ENCODE results near the gene SPOCD1.
"Not testable (repeated sequence)": the region's sequence is repeated elsewhere in the genome, so short reads cannot be mapped to it uniquely, and the experiment has no call there.

The SPOCD1 gene

DNA sequence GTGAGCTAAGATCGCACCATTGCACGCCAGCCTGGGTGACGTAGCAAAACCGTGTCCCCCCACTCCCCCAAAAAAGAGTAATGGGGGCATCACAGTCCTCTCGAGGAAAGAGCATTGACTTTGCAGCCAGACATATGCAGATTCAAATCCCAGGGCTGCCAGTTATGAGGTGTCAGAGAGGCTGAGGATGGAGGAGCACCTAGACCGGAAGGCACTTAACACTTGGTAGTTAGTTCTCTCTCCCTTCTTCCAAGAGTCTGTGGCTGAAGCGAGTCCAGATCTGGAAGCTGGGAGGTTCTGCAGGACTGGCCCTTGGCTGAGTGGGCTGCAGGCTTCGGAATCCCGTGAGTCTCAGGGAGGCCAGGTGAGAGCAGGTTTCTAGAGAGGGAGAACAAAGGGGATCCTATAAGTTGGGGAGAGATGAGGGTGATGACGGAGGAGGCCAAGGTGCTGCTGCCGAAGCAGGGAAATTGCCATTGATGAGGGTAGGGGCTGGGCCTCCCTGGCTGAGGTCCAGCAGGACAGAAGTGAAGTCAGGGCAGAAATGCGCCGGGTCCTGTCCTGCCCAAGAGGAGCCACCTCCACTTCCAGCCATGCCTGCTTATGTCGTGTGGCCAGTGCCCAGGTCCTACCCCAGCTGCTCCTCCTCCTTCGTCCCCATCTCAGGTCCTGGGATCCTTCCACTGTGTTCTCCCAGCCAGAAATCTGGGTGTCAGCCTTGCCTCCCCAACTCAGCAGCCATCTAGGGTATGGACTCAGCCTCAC is 13.3 kb upstream of the SPOCD1 start:
- TF ChIP-seq POLR2AphosphoS5 (IDR thresholded peaks at IDR 0.05; ENCODE audit: low read depth, low read length) = no peak
- no peak for TF ChIP-seq POLR2A (IDR thresholded peaks at IDR 0.05; ENCODE audit: low read depth, low read length)
- no peak for TF ChIP-seq TAF1 (IDR thresholded peaks at IDR 0.05; ENCODE audit: borderline replicate concordance, low read depth, low read length)
- DNase-seq (ENCODE audit: insufficient read length) (no peak), FAIRE-seq (no peak)

DNA sequence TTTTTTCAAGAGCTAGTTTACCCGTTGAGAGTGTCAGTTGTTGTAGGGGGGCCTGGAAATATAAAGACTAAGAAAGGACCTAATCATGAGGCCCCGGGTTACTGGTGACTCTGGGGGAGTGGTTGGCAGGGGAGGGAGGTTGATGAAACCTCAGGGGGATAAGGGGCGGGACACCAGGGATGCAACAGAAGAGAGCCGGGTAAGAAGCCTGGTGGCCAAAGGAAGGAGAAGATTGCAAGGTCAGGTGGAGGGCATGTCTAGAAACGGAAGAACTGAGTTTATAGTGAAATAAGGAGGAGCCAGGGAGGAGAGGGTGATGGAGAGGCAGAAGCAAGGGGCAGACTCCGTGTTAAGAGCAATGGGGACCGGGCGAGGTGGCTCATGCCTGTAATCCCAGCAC is 12.5 kb upstream of the SPOCD1 start:
- TF ChIP-seq TAF1 (IDR thresholded peaks at IDR 0.05; ENCODE audit: borderline replicate concordance, low read depth, low read length) (no peak), POLR2A (IDR thresholded peaks at IDR 0.05; ENCODE audit: low read depth, low read length) (no peak), POLR2AphosphoS5 (IDR thresholded peaks at IDR 0.05; ENCODE audit: low read depth, low read length) (no peak)
- DNase-seq (ENCODE audit: insufficient read length) (no peak), FAIRE-seq (no peak)

DNA sequence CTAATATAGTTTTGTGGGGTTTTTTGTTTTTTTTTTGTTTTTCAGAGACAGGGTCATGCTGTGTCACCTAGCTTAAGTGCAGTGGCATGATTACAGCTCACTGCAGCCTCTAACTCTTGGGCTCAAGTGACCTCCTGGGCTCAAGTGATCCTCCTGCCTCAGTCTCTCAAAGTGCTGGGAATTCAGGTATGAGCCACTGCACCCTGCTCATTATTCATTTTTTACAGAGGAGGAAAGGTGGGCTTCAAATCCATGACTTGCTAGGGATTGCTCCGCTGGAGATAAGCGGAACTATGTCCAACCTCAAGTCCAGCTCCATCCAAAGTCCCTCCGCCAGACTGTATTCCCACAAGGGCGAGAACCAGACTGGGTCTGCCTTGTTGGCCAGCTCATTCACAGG is 8.0 kb upstream of the SPOCD1 start:
- FAIRE-seq (no peak), DNase-seq (ENCODE audit: insufficient read length) (no peak)
- TF ChIP-seq POLR2AphosphoS5 (IDR thresholded peaks at IDR 0.05; ENCODE audit: low read depth, low read length) (no peak), POLR2A (IDR thresholded peaks at IDR 0.05; ENCODE audit: low read depth, low read length) (no peak), TAF1 (IDR thresholded peaks at IDR 0.05; ENCODE audit: borderline replicate concordance, low read depth, low read length) (no peak)

DNA sequence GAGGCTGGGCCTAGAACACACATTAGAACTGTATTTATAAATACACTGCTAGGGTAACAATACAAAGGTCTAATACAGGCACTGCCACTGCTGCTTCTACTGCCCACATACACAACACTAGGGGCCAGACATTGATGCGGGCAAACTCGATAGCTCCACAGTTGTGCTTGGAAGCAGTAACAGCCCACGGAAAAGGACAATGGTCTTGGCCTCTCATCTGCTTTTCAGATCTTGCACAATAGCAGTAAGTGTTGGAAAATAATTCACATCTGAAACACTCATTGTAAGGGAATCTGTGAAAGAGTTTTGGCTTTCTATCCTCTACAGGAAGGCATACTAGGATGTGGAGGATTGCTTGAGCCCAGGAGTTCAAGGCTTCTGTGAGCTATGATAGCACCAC is 6.9 kb upstream of the SPOCD1 start:
- DNase-seq (ENCODE audit: insufficient read length) = no peak
- FAIRE-seq = no peak
- TF ChIP-seq POLR2A (IDR thresholded peaks at IDR 0.05; ENCODE audit: low read depth, low read length) (no peak), TAF1 (IDR thresholded peaks at IDR 0.05; ENCODE audit: borderline replicate concordance, low read depth, low read length) (no peak), POLR2AphosphoS5 (IDR thresholded peaks at IDR 0.05; ENCODE audit: low read depth, low read length) (no peak)

DNA sequence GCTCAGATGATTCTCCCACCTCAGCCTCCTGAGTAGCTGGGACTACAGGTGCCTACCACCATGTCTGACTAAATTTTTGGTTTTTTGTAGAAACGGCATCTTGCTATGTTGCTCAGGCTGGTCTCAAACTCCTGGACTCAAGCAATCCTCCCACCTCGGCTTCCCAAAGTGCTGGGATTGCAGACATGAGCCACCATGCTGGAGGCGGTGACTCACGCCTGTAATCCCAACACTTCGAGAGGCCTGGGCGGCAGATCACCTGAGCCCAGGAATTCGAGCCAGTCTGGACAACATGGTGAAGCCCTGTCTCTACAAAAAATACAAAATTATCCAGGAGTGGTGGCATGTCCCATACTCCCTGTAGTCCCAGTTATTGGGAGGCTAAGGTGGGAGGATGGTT is 4.4 kb upstream of the SPOCD1 start:
- not testable (repeated sequence) for FAIRE-seq

DNA sequence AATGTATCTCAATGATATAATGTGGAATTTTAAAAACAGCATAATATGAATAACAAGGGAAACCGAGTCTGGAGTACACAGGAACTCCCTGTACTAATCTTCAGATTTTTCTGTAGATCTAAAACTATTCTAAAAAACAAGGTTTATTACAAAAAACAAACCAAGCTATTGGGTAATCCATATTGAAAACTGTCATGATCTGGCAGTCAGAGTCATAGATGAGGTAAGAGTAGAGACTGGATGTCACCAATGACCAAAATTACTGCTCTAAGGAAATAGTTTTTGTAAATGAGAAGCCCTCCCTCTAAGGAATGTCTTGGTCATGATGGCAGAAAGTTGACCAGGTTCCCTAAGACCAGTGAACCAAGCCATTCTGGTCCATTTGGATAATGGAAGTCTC is 2.4 kb upstream of the SPOCD1 start:
- TF ChIP-seq POLR2AphosphoS5 (IDR thresholded peaks at IDR 0.05; ENCODE audit: low read depth, low read length) (no peak), TAF1 (IDR thresholded peaks at IDR 0.05; ENCODE audit: borderline replicate concordance, low read depth, low read length) (no peak), POLR2A (IDR thresholded peaks at IDR 0.05; ENCODE audit: low read depth, low read length) (no peak)
- DNase-seq (ENCODE audit: insufficient read length) = no peak
- no peak for FAIRE-seq

More for the DNA sequence above, 4.4 kb upstream of the SPOCD1 start:
- DNase-seq (ENCODE audit: insufficient read length) = not testable (repeated sequence)

DNA sequence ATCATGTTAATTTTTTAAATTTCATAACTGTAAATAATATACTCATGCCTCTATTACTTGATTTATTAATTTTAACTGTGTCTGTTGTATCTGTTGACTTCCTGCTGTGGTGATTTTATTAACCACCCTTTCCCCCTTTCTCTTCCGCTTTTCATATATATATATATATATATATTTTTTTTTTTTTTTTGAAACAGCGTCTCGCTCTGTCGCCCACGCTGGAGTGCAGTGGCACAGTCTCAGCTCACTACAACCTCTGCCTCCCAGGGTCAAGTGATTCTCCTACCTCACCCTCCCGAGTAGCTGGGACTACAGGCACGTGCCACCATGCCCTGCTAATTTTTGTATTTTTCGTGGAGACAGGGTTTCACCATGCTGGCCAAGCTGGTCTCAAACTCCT is 1.1 kb upstream of the SPOCD1 start:
- not testable (repeated sequence) for FAIRE-seq; DNase-seq (ENCODE audit: insufficient read length)

DNA sequence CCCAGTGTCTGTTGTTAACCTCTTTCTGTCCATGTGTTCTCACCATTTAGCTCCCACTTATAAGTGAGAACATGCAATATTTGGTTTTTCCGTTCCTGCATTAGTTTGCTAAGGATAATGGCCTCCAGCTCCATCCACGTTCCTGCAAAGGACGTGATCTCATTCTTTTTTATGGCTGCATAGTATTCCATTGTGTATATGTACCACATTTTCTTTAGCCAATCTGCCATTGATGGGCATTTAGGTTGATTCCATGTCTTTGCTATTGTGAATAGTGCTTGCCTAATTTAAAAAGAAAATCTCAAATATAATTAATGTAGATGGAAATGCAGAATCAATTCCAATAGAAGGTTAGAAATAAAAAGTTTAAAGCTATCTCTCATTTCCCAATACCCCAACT is 679 bp upstream of the SPOCD1 start:
- not testable (repeated sequence) for DNase-seq (ENCODE audit: insufficient read length); FAIRE-seq

DNA sequence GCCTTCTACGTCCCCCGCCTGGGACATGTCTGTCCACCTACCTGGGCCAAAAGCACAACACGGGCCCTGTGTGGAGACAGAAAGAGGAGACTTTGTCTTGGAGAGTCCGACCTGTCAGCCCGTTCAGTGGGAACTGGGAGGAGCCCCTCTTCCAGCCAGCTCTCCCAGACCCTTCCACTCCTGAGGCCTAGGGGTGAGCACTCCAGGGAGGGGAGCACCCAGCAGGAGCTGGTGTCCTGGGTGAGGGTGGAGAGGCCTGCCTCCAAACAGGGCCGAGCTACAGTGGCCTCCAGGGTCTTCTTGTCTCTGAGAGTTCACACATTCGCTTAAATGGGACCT is 546 bp downstream of the SPOCD1 start:
- no peak for FAIRE-seq
- no peak for TF ChIP-seq POLR2AphosphoS5 (IDR thresholded peaks at IDR 0.05; ENCODE audit: low read depth, low read length)
- TF ChIP-seq POLR2A (IDR thresholded peaks at IDR 0.05; ENCODE audit: low read depth, low read length) = no peak
- TF ChIP-seq TAF1 (IDR thresholded peaks at IDR 0.05; ENCODE audit: borderline replicate concordance, low read depth, low read length) = no peak

DNA sequence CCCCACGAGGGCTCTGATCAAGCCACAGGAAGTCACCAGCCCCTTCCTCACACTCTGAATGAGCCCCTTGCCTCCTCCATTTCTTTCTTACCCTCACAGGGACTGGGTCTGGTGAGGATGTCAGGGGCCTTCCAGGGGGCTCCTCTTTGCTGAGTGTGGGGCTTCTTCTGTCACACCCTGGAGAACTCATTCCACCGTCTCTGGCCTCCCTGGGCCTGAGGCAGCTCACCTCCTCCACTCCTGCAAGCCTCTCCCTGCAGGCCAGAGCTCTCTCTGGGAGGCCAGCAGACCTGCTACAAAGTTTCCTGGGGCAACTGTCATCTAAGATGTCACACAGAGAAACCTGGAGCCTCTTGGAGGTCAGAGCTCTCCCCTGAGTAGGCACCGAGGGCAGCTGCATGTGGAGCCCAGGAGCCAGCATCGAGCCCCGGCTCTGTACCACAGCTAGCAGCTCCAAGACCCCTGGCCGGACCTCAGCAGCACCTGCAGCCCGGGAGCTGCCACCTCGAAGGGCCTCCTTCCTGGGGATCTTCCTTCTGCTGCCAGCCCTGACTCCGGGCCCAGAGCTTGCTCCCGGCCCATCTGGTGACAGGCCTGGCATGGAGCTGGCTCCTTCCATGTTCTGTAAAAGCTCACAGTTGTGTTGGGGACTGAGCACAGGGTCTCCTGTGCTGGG is 1.1 kb downstream of the SPOCD1 start:
- TF ChIP-seq POLR2AphosphoS5 (IDR thresholded peaks at IDR 0.05; ENCODE audit: low read depth, low read length) (no peak), POLR2A (IDR thresholded peaks at IDR 0.05; ENCODE audit: low read depth, low read length) (no peak), TAF1 (IDR thresholded peaks at IDR 0.05; ENCODE audit: borderline replicate concordance, low read depth, low read length) (no peak)
- FAIRE-seq = no peak
- no peak for DNase-seq (ENCODE audit: insufficient read length)

More for the DNA sequence above, 546 bp downstream of the SPOCD1 start:
- no peak for DNase-seq (ENCODE audit: insufficient read length)

DNA sequence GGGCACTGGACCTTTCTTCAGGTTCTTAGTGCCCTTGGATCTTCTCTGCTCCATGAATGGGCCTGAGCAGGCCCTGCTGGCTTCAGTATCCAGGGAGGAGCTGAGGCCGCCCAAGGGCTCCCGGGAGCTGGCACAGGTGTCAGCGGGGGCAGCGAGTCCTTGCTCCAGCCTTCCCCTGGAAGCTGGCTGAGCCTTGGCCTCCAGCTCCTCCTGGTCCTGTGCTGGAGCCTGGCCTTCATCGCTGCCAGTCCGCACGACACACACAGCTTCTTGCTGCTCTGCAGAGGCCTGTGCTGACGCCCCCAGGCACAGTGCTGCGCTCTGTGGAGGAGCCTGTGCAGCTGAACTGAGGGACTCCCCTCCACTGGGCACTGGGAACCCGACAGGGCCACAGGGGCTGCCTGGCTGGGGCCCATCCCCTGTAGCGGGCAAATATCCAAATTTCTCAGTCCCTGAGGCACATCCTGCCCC is 1.7 kb downstream of the SPOCD1 start:
- TF ChIP-seq POLR2A (IDR thresholded peaks at IDR 0.05; ENCODE audit: low read depth, low read length) = no peak
- no peak for TF ChIP-seq POLR2AphosphoS5 (IDR thresholded peaks at IDR 0.05; ENCODE audit: low read depth, low read length)
- TF ChIP-seq TAF1 (IDR thresholded peaks at IDR 0.05; ENCODE audit: borderline replicate concordance, low read depth, low read length) = no peak
- FAIRE-seq (no peak), DNase-seq (ENCODE audit: insufficient read length) (no peak)

DNA sequence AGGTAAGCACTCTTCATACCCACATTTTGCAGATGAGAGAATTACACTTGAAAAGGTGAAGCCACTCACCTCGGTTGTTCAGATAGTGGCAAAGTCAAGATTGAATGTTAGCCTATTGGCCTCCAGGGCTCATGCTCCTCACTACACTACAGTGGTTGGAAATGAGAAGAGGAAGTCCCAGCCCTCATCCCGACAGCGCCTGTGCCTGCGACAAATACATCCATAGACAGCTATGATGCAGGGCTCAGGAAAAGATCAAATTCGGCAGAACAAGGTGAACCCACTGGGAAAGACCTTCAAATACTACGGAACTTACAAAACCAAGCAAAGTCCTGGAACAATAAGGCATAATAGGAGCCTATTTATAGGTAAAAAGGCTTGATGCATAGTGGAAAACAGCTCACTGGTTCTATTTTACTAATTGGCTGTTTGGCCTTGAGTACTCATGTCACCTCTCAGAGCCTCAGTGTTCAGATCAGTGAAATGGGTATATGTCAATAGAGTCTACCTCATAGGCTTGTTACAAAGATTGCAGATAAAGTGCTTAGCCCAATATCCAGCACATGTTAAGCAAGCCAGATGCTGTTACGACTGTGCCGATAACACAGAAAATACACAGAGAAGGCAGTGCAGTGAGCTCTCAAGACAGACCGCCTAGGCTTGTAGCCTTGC is 3.5 kb downstream of the SPOCD1 start:
- FAIRE-seq = no peak

More for the DNA sequence above, 3.5 kb downstream of the SPOCD1 start:
- DNase-seq (ENCODE audit: insufficient read length) = no peak
- TF ChIP-seq POLR2AphosphoS5 (IDR thresholded peaks at IDR 0.05; ENCODE audit: low read depth, low read length) = no peak
- no peak for TF ChIP-seq POLR2A (IDR thresholded peaks at IDR 0.05; ENCODE audit: low read depth, low read length)
- no peak for TF ChIP-seq TAF1 (IDR thresholded peaks at IDR 0.05; ENCODE audit: borderline replicate concordance, low read depth, low read length)
